ENCODE results near the gene CNTN4.

The CNTN4 gene

GRCh38 chr3:3038201-3038991 lies 939.7 kb downstream of the CNTN4 start:
- DNase-seq (no peak), ATAC-seq (no peak)

GRCh38 chr3:3053974-3054373 lies 955.3 kb downstream of the CNTN4 start:
- ATAC-seq (no peak), DNase-seq (no peak)

GRCh38 chr3:3059645-3060044 lies 961.0 kb downstream of the CNTN4 start:
- ATAC-seq: no peak
- DNase-seq: no peak

GRCh38 chr3:3064297-3064696 lies 965.6 kb downstream of the CNTN4 start:
- DNase-seq: no peak

GRCh38 chr3:3065876-3066275 lies 967.2 kb downstream of the CNTN4 start:
- no peak for DNase-seq
- ATAC-seq: no peak

More at GRCh38 chr3:3064297-3064696, 965.6 kb downstream of the CNTN4 start:
- no peak for ATAC-seq

- no peak for ATAC-seq
- DNase-seq: no peak
These were observed 967.7 kb downstream of the CNTN4 start for GRCh38 chr3:3066378-3066777.

GRCh38 chr3:3066910-3067309 lies 968.2 kb downstream of the CNTN4 start:
- ATAC-seq (no peak), DNase-seq (no peak)

GRCh38 chr3:3068358-3068881 lies 969.8 kb downstream of the CNTN4 start:
- ATAC-seq: no peak
- no peak for DNase-seq

- ATAC-seq: no peak
These were observed 971.1 kb downstream of the CNTN4 start for GRCh38 chr3:3069723-3070122.

GRCh38 chr3:3071136-3071535 lies 972.5 kb downstream of the CNTN4 start:
- DNase-seq: no peak
- no peak for ATAC-seq

More at GRCh38 chr3:3069723-3070122, 971.1 kb downstream of the CNTN4 start:
- no peak for DNase-seq

GRCh38 chr3:3074551-3075257 lies 976.0 kb downstream of the CNTN4 start:
- no peak for DNase-seq
- ATAC-seq: no peak

- no peak for DNase-seq
- no peak for ATAC-seq
These were observed 981.6 kb downstream of the CNTN4 start for GRCh38 chr3:3080309-3080708.

GRCh38 chr3:3081381-3082233 lies 982.9 kb downstream of the CNTN4 start:
- DNase-seq (no peak), ATAC-seq (no peak)

- DNase-seq (no peak), ATAC-seq (no peak)
These were observed 983.7 kb downstream of the CNTN4 start for GRCh38 chr3:3082234-3082924.

- no peak for ATAC-seq
- DNase-seq: no peak
These were observed 986.2 kb downstream of the CNTN4 start for GRCh38 chr3:3084890-3085289.

GRCh38 chr3:3085782-3086181 lies 987.1 kb downstream of the CNTN4 start:
- DNase-seq (no peak), ATAC-seq (peak; percentile 19)

- no peak for DNase-seq
- ATAC-seq: no peak
These were observed 987.6 kb downstream of the CNTN4 start for GRCh38 chr3:3086239-3086638.

- ATAC-seq: no peak
- DNase-seq: no peak
These were observed 988.6 kb downstream of the CNTN4 start for GRCh38 chr3:3087279-3087678.

- no peak for DNase-seq
These were observed 989.2 kb downstream of the CNTN4 start for GRCh38 chr3:3087716-3088465.

GRCh38 chr3:3089017-3089416 lies 990.4 kb downstream of the CNTN4 start:
- ATAC-seq (no peak), DNase-seq (no peak)

More at GRCh38 chr3:3087716-3088465, 989.2 kb downstream of the CNTN4 start:
- no peak for ATAC-seq

GRCh38 chr3:3097958-3098357 lies 999.3 kb downstream of the CNTN4 start:
- DNase-seq (no peak), ATAC-seq (no peak)

Data from stimulated activated naive CD8-positive, alpha-beta T cell treated with anti-CD3 and anti-CD28 coated beads, Interleukin-15, Interleukin-2, amounts not matched to agents 100 U/mL and 50 U/mL, for 24 hours (primary cell).